GM23248 (cell line): Measurements from ENCODE around the gene PCED1A. TPM values are rescaled to one million over a fixed set of nuclear protein-coding genes. Genes with fewer than 3 reads are reported as not detected.

ENCODE experiments used
- DNase-seq: peaks from one replicate; pipeline ENCODE4 v3.0.0-alpha.2; 2015
- H2AFZ ChIP-seq: fragments of 200-600 bp; sonication (generic); 2 replicates; pipeline ENCODE4 v1.6.1; 2016; ENCODE audit warnings: antibody characterized with exemption
- H3F3A ChIP-seq: fragments of 200-600 bp; sonication (generic); 2 replicates; pipeline ENCODE4 v1.6.1; 2016; ENCODE audit warnings: mild to moderate bottlenecking, antibody characterized with exemption, mixed run types; ENCODE audit not compliant: insufficient read depth
- H3K27ac ChIP-seq: fragments of 200-600 bp; sonication (generic); 2 replicates; pipeline ENCODE4 v1.5.1; 2016; ENCODE audit warnings: mild to moderate bottlenecking
- H3K27me3 ChIP-seq: fragments of 200-600 bp; sonication (generic); replicated peaks from 2 replicates; pipeline ENCODE4 v1.6.1; 2016; ENCODE audit warnings: mild to moderate bottlenecking; ENCODE audit not compliant: insufficient read depth
- H3K36me3 ChIP-seq: fragments of 200-600 bp; sonication (generic); 2 replicates; pipeline ENCODE4 v1.6.1; 2016; ENCODE audit warnings: low read depth, mild to moderate bottlenecking
- H3K4me1 ChIP-seq: fragments of 200-600 bp; sonication (generic); 2 replicates; pipeline ENCODE4 v1.6.1; 2016; ENCODE audit warnings: mild to moderate bottlenecking; ENCODE audit not compliant: insufficient read depth
- H3K4me2 ChIP-seq: fragments of 200-600 bp; sonication (generic); one replicate; pipeline ENCODE4 v1.6.1; 2016; ENCODE audit warnings: mild to moderate bottlenecking; ENCODE audit not compliant: unreplicated experiment
- H3K4me3 ChIP-seq: fragments of 200-600 bp; sonication (generic); 2 replicates; pipeline ENCODE4 v1.5.1; 2016; ENCODE audit warnings: mild to moderate bottlenecking
- H3K79me2 ChIP-seq: fragments of 200-600 bp; sonication (generic); 2 replicates; pipeline ENCODE4 v1.6.1; 2016; ENCODE audit warnings: mild to moderate bottlenecking; ENCODE audit not compliant: insufficient read depth
- H3K9ac ChIP-seq: fragments of 200-600 bp; sonication (generic); 2 replicates; pipeline ENCODE4 v1.6.1; 2016; ENCODE audit warnings: mild to moderate bottlenecking
- H3K9me2 ChIP-seq: fragments of 200-600 bp; sonication (generic); 2 replicates; pipeline ENCODE4 v1.6.1; 2016; ENCODE audit warnings: mixed run types, mild to moderate bottlenecking, moderate library complexity; ENCODE audit not compliant: insufficient read depth
- H3K9me3 ChIP-seq: fragments of 200-600 bp; sonication (generic); one replicate; pipeline ENCODE4 v1.6.1; 2017; ENCODE audit warnings: low read depth
- H4K20me1 ChIP-seq: fragments of 200-600 bp; sonication (generic); 2 replicates; pipeline ENCODE4 v1.6.0; 2016; ENCODE audit not compliant: insufficient read depth
- EZH2 ChIP-seq: fragments of 200-600 bp; sonication (generic); IDR thresholded peaks from 2 replicates; pipeline ENCODE4 v1.6.1; 2018; ENCODE audit warnings: antibody characterized with exemption, mild to moderate bottlenecking; ENCODE audit not compliant: insufficient read depth, poor library complexity, severe bottlenecking
- EZH2phosphoT487 ChIP-seq: fragments of 200-600 bp; sonication (generic); IDR thresholded peaks from 2 replicates; pipeline ENCODE4 v1.6.1; 2018; ENCODE audit warnings: antibody characterized with exemption, moderate library complexity, mild to moderate bottlenecking, low read depth; ENCODE audit not compliant: insufficient read depth
- WGBS, 2 experiments: methylation state at CpG; one replicate each; pipeline ENCODE4 v1.1.6; 2015 to 2017; ENCODE audit warnings: low lambda C conversion rate in 2 of 2, low coverage in 1 of 2; ENCODE audit errors: missing lambda C conversion rate in 2 of 2; 5-methylcytosine and 5-hydroxymethylcytosine counted together
- in situ Hi-C: fragments of 300-500 bp; cut with MboI; formaldehyde crosslinking; loops from 2 replicates; pipeline ENCODE4 v1.15.0; 2020
- polyA plus RNA-seq: library from polyadenylated mRNA; unstranded; fragments of >200 nt; fragmentation: Nextera tagmentation; extraction: Ambion mirVana; gene quantifications from 2 replicates; pipeline ENCODE4 v1.2.1, GENCODE V29; 2016
- total RNA-seq: library from RNA; depleted of rRNA; stranded (reverse); fragments of >200 nt; shearing (Covaris generic); gene quantifications from 2 replicates; pipeline ENCODE4 v1.2.3, GENCODE V29; 2014

PCED1A gene
- total and polyA plus RNA-seq, 2 experiments from 2014 or later: 17.3 to 39.2 TPM

- in situ Hi-C loops: loop anchor here (10.0 kb wide), 1 partner anchor 96 kb away; no protein-coding TSS in a partner anchor
- H3K4me1 ChIP-seq: no peaks in the 10 kb centered on the region
- H3K27ac ChIP-seq: no peak overlapping the region
- no peaks in the 10 kb centered on the region for H4K20me1 ChIP-seq
- H3K36me3 ChIP-seq: no peaks in the 10 kb centered on the region
- H3F3A ChIP-seq: no peaks in the 10 kb centered on the region
- H2AFZ ChIP-seq: no peak overlapping the region
- DNase-seq: no peak
- H3K9me2 ChIP-seq: no peaks in the 10 kb centered on the region
- no peak overlapping the region for H3K4me2 ChIP-seq
- no peak for TF ChIP-seq EZH2phosphoT487
- no peak for TF ChIP-seq EZH2
- peaks cover 10% of the 10 kb centered on the region; the same call in 1 of the 2 replicates for H3K79me2 ChIP-seq
- H3K4me3 ChIP-seq: no peak overlapping the region
- no peaks in the 10 kb centered on the region for H3K9me3 ChIP-seq
- H3K27me3 ChIP-seq: no peaks in the 10 kb centered on the region
- WGBS, 2 experiments: 89 to 92% methylated on average over 10 of the region's 10 CpGs
- no peak overlapping the region for H3K9ac ChIP-seq
These were observed 10.6 kb upstream of the PCED1A start for GRCh38 chr20:2851086-2851485.

- H3K9ac ChIP-seq: no peak overlapping the region
- H3K27me3 ChIP-seq: no peaks in the 10 kb centered on the region
- H2AFZ ChIP-seq: no peak overlapping the region
- no peaks in the 10 kb centered on the region for H3K9me3 ChIP-seq
- no peaks in the 10 kb centered on the region for H3K9me2 ChIP-seq
- H3F3A ChIP-seq: no peaks in the 10 kb centered on the region
- H3K79me2 ChIP-seq: peaks cover 5% of the 10 kb centered on the region; the same call in 1 of the 2 replicates
- TF ChIP-seq EZH2phosphoT487: no peak
- no peak for TF ChIP-seq EZH2
- no peaks in the 10 kb centered on the region for H3K36me3 ChIP-seq
- no peak for DNase-seq
- whole genome bisulfite sequencing, 2 experiments: 96 to 97% methylated on average over 4 of the region's 4 CpGs
- H3K27ac ChIP-seq: no peak overlapping the region
- no peaks in the 10 kb centered on the region for H3K4me1 ChIP-seq
- H3K4me3 ChIP-seq: no peak overlapping the region
- H3K4me2 ChIP-seq: no peak overlapping the region
- in situ Hi-C loops: no loop called here
- H4K20me1 ChIP-seq: no peaks in the 10 kb centered on the region
These were observed 9.1 kb upstream of the PCED1A start for GRCh38 chr20:2849529-2849928.

GRCh38 chr20:2847802-2848201 lies 7.3 kb upstream of the PCED1A start:
- Histone ChIP-seq H3K4me3 (no peak overlapping the region), H3K9me2 (no peaks in the 10 kb centered on the region), H3K4me2 (no peak overlapping the region), H3K9ac (no peak overlapping the region), H3K4me1 (no peaks in the 10 kb centered on the region), H3F3A (no peaks in the 10 kb centered on the region), H3K36me3 (no peaks in the 10 kb centered on the region), H3K27me3 (no peaks in the 10 kb centered on the region), H3K79me2 (peaks cover 14% of the 10 kb centered on the region), H2AFZ (no peak overlapping the region), H3K9me3 (no peaks in the 10 kb centered on the region), H3K27ac (no peak overlapping the region), H4K20me1 (no peaks in the 10 kb centered on the region)
- DNase-seq: no peak
- WGBS, 2 experiments: 95 to 98% methylated on average over 4 of the region's 4 CpGs
- in situ Hi-C loops: no loop called here
- TF ChIP-seq EZH2: no peak
- no peak for TF ChIP-seq EZH2phosphoT487

- Histone ChIP-seq H3F3A (no peaks in the 10 kb centered on the region), H3K4me2 (no peak overlapping the region), H3K79me2 (peaks cover 25% of the 10 kb centered on the region), H3K27ac (no peak overlapping the region), H2AFZ (no peak overlapping the region), H3K4me3 (no peak overlapping the region), H4K20me1 (no peaks in the 10 kb centered on the region), H3K36me3 (no peaks in the 10 kb centered on the region), H3K4me1 (no peaks in the 10 kb centered on the region), H3K27me3 (no peaks in the 10 kb centered on the region), H3K9me2 (no peaks in the 10 kb centered on the region), H3K9me3 (no peaks in the 10 kb centered on the region), H3K9ac (no peak overlapping the region)
- DNase-seq: no peak
- in situ Hi-C loops: no loop called here
- WGBS, 2 experiments: 84 to 89% methylated on average over 5 of the region's 5 CpGs
- TF ChIP-seq EZH2: no peak
- TF ChIP-seq EZH2phosphoT487: no peak
These were observed 6.2 kb upstream of the PCED1A start for GRCh38 chr20:2846698-2847097.

- WGBS, 2 experiments: 91 to 100% methylated on average over 2 of the region's 2 CpGs
- no peak overlapping the region for H3K9ac ChIP-seq
- in situ Hi-C loops: no loop called here
- peaks cover 30% of the 10 kb centered on the region for H3K79me2 ChIP-seq
- no peak overlapping the region for H2AFZ ChIP-seq
- DNase-seq: no peak
- no peaks in the 10 kb centered on the region for H3K4me1 ChIP-seq
- no peak overlapping the region for H3K27ac ChIP-seq
- TF ChIP-seq EZH2phosphoT487: no peak
- no peak for TF ChIP-seq EZH2
- H3K4me3 ChIP-seq: no peak overlapping the region
- H3K4me2 ChIP-seq: no peak overlapping the region
- H3K9me3 ChIP-seq: no peaks in the 10 kb centered on the region
- H3K9me2 ChIP-seq: no peaks in the 10 kb centered on the region
- H3F3A ChIP-seq: no peaks in the 10 kb centered on the region
- no peaks in the 10 kb centered on the region for H3K36me3 ChIP-seq
- H4K20me1 ChIP-seq: no peaks in the 10 kb centered on the region
- H3K27me3 ChIP-seq: no peaks in the 10 kb centered on the region
These were observed 5.2 kb upstream of the PCED1A start for GRCh38 chr20:2845607-2846006.
